Liver (tissue), 9 donors: ENCODE data around the gene NPEPL1. TPM values are rescaled to one million over a fixed set of nuclear protein-coding genes. Genes with fewer than 3 reads are reported as not detected.

Experiments
- DNase-seq: peaks from one replicate; pipeline ENCODE4 v3.0.0-alpha.2; 2017; ENCODE audit warnings: low spot score
- H3K27ac ChIP-seq, 2 donors: one replicate each; pipeline ENCODE4 v1.7.0; 2013; ENCODE audit warnings: inconsistent platforms in 2 of 2, low read length in 2 of 2, control low read depth in 1 of 2, low read depth in 1 of 2, mild to moderate bottlenecking in 1 of 2
- H3K27me3 ChIP-seq, 4 donors: one replicate each; pipeline versions ENCODE4 v1.6.1 to v1.7.0; 2013; ENCODE audit warnings: low read length in 3 of 4, inconsistent platforms in 1 of 4, mild to moderate bottlenecking in 1 of 4, moderate library complexity in 1 of 4; ENCODE audit not compliant: control insufficient read depth in 4 of 4, insufficient read depth in 4 of 4
- H3K36me3 ChIP-seq, 4 donors: one replicate each; pipeline versions ENCODE4 v1.6.1 to v1.7.0; 2013; ENCODE audit warnings: low read length in 3 of 4, mild to moderate bottlenecking in 3 of 4, low read depth in 1 of 4, moderate library complexity in 1 of 4; ENCODE audit not compliant: control insufficient read depth in 4 of 4, insufficient read depth in 3 of 4
- H3K4me1 ChIP-seq, 4 donors: one replicate each; pipeline versions ENCODE4 v1.6.1 to v1.7.0; 2013; ENCODE audit warnings: low read length in 3 of 4, mild to moderate bottlenecking in 3 of 4, moderate library complexity in 1 of 4; ENCODE audit not compliant: control insufficient read depth in 4 of 4, insufficient read depth in 4 of 4
- H3K4me3 ChIP-seq, 3 donors: one replicate each; pipeline versions ENCODE4 v1.6.1 to v1.7.0; 2013; ENCODE audit warnings: low read length in 3 of 3, control low read depth in 1 of 3, low read depth in 1 of 3, mild to moderate bottlenecking in 1 of 3
- H3K9ac ChIP-seq, 2 donors: one replicate each; pipeline ENCODE4 v1.7.0; 2013; ENCODE audit warnings: low read length in 2 of 2, mild to moderate bottlenecking in 2 of 2, moderate library complexity in 2 of 2, control low read depth in 1 of 2, low read depth in 1 of 2
- H3K9me3 ChIP-seq, 4 donors: one replicate each; pipeline versions ENCODE4 v1.6.1 to v1.7.0; 2013; ENCODE audit warnings: low read length in 3 of 4; ENCODE audit not compliant: control insufficient read depth in 4 of 4
- EGR1 ChIP-seq, 2 donors: IDR thresholded peaks; 2 replicates each; pipeline ENCODE4 v1.6.1; 2016 to 2018; ENCODE audit warnings: antibody characterized with exemption in 2 of 2, low read depth in 2 of 2
- FOXA1 ChIP-seq: IDR thresholded peaks from 2 replicates; pipeline ENCODE4 v1.6.1; 2016; ENCODE audit warnings: antibody characterized with exemption
- FOXA2 ChIP-seq: IDR thresholded peaks from 2 replicates; pipeline ENCODE4 v1.6.1; 2016; ENCODE audit warnings: antibody characterized with exemption
- GABPA ChIP-seq, 2 donors: IDR thresholded peaks in 1 of 2; conservative IDR thresholded peaks in 1 of 2; 2 replicates each; pipeline ENCODE4 v1.6.1; 2016; ENCODE audit warnings: antibody characterized with exemption in 2 of 2, mild to moderate bottlenecking in 1 of 2, moderate library complexity in 1 of 2
- HNF4A ChIP-seq, 2 donors: conservative IDR thresholded peaks; 2 replicates each; pipeline ENCODE4 v1.6.1; 2016; ENCODE audit warnings: antibody characterized with exemption in 2 of 2, mild to moderate bottlenecking in 2 of 2
- HNF4G ChIP-seq: IDR thresholded peaks from 2 replicates; pipeline ENCODE4 v1.6.1; 2016; ENCODE audit warnings: antibody characterized with exemption
- JUND ChIP-seq, 2 donors: IDR thresholded peaks; 2 replicates each; pipeline ENCODE4 v1.6.1; 2016; ENCODE audit warnings: antibody characterized with exemption in 2 of 2
- MAX ChIP-seq: IDR thresholded peaks from 2 replicates; pipeline ENCODE4 v1.6.1; 2016; ENCODE audit warnings: antibody characterized with exemption
- NR2F2 ChIP-seq: IDR thresholded peaks from 2 replicates; pipeline ENCODE4 v1.6.1; 2016; ENCODE audit warnings: antibody characterized with exemption
- RAD21 ChIP-seq, 2 donors: IDR thresholded peaks; 2 replicates each; pipeline ENCODE4 v1.6.1; 2016; ENCODE audit warnings: antibody characterized with exemption in 2 of 2, mild to moderate bottlenecking in 2 of 2
- RXRA ChIP-seq, 2 donors: IDR thresholded peaks; 2 replicates each; pipeline ENCODE4 v1.6.1; 2017 to 2018; ENCODE audit warnings: antibody characterized with exemption in 2 of 2, mild to moderate bottlenecking in 1 of 2
- SP1 ChIP-seq: IDR thresholded peaks from 2 replicates; pipeline ENCODE4 v1.6.1; 2018; ENCODE audit warnings: antibody characterized with exemption, mild to moderate bottlenecking
- TAF1 ChIP-seq: conservative IDR thresholded peaks from 2 replicates; pipeline ENCODE4 v1.6.1; 2016; ENCODE audit warnings: antibody characterized with exemption, mild to moderate bottlenecking
- YY1 ChIP-seq: IDR thresholded peaks from 2 replicates; pipeline ENCODE4 v1.6.1; 2016; ENCODE audit warnings: antibody characterized with exemption, mild to moderate bottlenecking
- WGBS: extraction: QIAGEN DNeasy Blood & Tissue Kit; methylation state at CpG from one replicate; pipeline ENCODE4 v1.1.7; 2013; 5-methylcytosine and 5-hydroxymethylcytosine counted together
- polyA plus RNA-seq, 2 donors: library from polyadenylated mRNA; stranded (reverse) in 1 of 2; unstranded in 1 of 2; fragments of 200-250 nt in 1 of 2; fragments of >200 nt in 1 of 2; fragmentation: Nextera tagmentation in 1 of 2; extraction: Ambion mirVana in 1 of 2; gene quantifications; one replicate each; pipeline versions ENCODE4 v1.2.1 to v1.2.3, GENCODE V29; 2013 to 2015
- total RNA-seq, 2 donors: library from RNA; depleted of rRNA; stranded (reverse); fragments of >200 nt; gene quantifications; one replicate each; pipeline ENCODE4 v1.2.3, GENCODE V29; 2014
- TF ChIP-seq, protein P1 (sequence below): IDR thresholded peaks from 2 replicates; pipeline ENCODE4 v1.6.1; 2016; ENCODE audit warnings: antibody characterized with exemption
- TF ChIP-seq, protein P2 (sequence below): IDR thresholded peaks from 2 replicates; pipeline ENCODE4 v1.6.1; 2016; ENCODE audit warnings: antibody characterized with exemption, mild to moderate bottlenecking
- TF ChIP-seq, protein P3 (sequence below): IDR thresholded peaks from 2 replicates; pipeline ENCODE4 v1.6.1; 2016; ENCODE audit warnings: antibody characterized with exemption
- donor health status: healthy.
- donor health status: healthy.
- donor health status: healthy.
- donor health status: healthy.
- donor health status: healthy.

The NPEPL1 gene
- total and polyA plus RNA-seq, 4 donors, result 8.0 to 13.3 (median 10.9) TPM

GRCh38 chr20:58698741-58699622, 6.4 kb downstream of the NPEPL1 start:
- Histone ChIP-seq H3K27me3 (no peaks in the 10 kb centered on the region), H3K9ac (no peak overlapping the region), H3K27ac (no peak overlapping the region), H3K4me3 (no peak overlapping the region), H3K36me3 (peaks cover 2 to 73% (median 27%) of the 10 kb centered on the region in 4 donors), H3K9me3 (no peaks in the 10 kb centered on the region), H3K4me1 (peaks cover 0 to 6% (median 1%) of the 10 kb centered on the region in 4 donors)
- no peak for TF ChIP-seq NR2F2
- TF ChIP-seq GABPA (IDR thresholded peaks at IDR 0.05 in 1 of 2, conservative IDR thresholded peaks at IDR 0.05 in 1 of 2), result no peak
- TF ChIP-seq HNF4G, result no peak
- TF ChIP-seq FOXA2, result no peak
- no peak for TF ChIP-seq JUND (IDR thresholded peaks at IDR 0.05)
- no peak for TF ChIP-seq SP1
- no peak for TF ChIP-seq FOXA1
- TF ChIP-seq, protein P1, sequence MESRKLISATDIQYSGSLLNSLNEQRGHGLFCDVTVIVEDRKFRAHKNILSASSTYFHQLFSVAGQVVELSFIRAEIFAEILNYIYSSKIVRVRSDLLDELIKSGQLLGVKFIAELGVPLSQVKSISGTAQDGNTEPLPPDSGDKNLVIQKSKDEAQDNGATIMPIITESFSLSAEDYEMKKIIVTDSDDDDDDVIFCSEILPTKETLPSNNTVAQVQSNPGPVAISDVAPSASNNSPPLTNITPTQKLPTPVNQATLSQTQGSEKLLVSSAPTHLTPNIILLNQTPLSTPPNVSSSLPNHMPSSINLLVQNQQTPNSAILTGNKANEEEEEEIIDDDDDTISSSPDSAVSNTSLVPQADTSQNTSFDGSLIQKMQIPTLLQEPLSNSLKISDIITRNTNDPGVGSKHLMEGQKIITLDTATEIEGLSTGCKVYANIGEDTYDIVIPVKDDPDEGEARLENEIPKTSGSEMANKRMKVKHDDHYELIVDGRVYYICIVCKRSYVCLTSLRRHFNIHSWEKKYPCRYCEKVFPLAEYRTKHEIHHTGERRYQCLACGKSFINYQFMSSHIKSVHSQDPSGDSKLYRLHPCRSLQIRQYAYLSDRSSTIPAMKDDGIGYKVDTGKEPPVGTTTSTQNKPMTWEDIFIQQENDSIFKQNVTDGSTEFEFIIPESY, result no peak
- TF ChIP-seq, protein P2, sequence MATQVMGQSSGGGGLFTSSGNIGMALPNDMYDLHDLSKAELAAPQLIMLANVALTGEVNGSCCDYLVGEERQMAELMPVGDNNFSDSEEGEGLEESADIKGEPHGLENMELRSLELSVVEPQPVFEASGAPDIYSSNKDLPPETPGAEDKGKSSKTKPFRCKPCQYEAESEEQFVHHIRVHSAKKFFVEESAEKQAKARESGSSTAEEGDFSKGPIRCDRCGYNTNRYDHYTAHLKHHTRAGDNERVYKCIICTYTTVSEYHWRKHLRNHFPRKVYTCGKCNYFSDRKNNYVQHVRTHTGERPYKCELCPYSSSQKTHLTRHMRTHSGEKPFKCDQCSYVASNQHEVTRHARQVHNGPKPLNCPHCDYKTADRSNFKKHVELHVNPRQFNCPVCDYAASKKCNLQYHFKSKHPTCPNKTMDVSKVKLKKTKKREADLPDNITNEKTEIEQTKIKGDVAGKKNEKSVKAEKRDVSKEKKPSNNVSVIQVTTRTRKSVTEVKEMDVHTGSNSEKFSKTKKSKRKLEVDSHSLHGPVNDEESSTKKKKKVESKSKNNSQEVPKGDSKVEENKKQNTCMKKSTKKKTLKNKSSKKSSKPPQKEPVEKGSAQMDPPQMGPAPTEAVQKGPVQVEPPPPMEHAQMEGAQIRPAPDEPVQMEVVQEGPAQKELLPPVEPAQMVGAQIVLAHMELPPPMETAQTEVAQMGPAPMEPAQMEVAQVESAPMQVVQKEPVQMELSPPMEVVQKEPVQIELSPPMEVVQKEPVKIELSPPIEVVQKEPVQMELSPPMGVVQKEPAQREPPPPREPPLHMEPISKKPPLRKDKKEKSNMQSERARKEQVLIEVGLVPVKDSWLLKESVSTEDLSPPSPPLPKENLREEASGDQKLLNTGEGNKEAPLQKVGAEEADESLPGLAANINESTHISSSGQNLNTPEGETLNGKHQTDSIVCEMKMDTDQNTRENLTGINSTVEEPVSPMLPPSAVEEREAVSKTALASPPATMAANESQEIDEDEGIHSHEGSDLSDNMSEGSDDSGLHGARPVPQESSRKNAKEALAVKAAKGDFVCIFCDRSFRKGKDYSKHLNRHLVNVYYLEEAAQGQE, result no peak
- TF ChIP-seq, protein P3, sequence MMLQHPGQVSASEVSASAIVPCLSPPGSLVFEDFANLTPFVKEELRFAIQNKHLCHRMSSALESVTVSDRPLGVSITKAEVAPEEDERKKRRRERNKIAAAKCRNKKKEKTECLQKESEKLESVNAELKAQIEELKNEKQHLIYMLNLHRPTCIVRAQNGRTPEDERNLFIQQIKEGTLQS, result no peak
- TF ChIP-seq MAX, result no peak
- TF ChIP-seq RXRA (IDR thresholded peaks at IDR 0.05), result no peak
- no peak for TF ChIP-seq HNF4A (conservative IDR thresholded peaks at IDR 0.05)
- TF ChIP-seq RAD21 (IDR thresholded peaks at IDR 0.05), result no peak
- no peak for TF ChIP-seq EGR1 (IDR thresholded peaks at IDR 0.05; ENCODE audit: low read depth in 2 of 2)
- TF ChIP-seq TAF1, result no peak
- no peak for DNase-seq
- WGBS, result 92% methylated on average over 27 of the region's 27 CpGs

GRCh38 chr20:58699623-58700107, 7.1 kb downstream of the NPEPL1 start:
- Histone ChIP-seq H3K4me3 (no peak overlapping the region), H3K9me3 (no peaks in the 10 kb centered on the region), H3K36me3 (peaks cover 4 to 78% (median 28%) of the 10 kb centered on the region in 4 donors), H3K4me1 (no peaks in the 10 kb centered on the region), H3K27ac (no peak overlapping the region), H3K9ac (no peak overlapping the region), H3K27me3 (no peaks in the 10 kb centered on the region)
- WGBS, result 95% methylated on average over 9 of the region's 9 CpGs
- TF ChIP-seq NR2F2 (no peak), YY1 (no peak), MAX (no peak), FOXA2 (no peak), RAD21 (IDR thresholded peaks at IDR 0.05) (no peak), RXRA (IDR thresholded peaks at IDR 0.05) (no peak), JUND (IDR thresholded peaks at IDR 0.05) (no peak), HNF4A (conservative IDR thresholded peaks at IDR 0.05) (no peak), FOXA1 (no peak), SP1 (no peak), HNF4G (no peak), EGR1 (IDR thresholded peaks at IDR 0.05; ENCODE audit: low read depth in 2 of 2) (no peak), GABPA (IDR thresholded peaks at IDR 0.05 in 1 of 2, conservative IDR thresholded peaks at IDR 0.05 in 1 of 2) (no peak), TAF1 (no peak)
- TF ChIP-seq, protein P2, result no peak
- TF ChIP-seq, protein P1, result no peak
- DNase-seq, result no peak
